Stimulated activated naive CD4-positive, alpha-beta T cell (primary cell): ENCODE results near the gene EFNB1.

ENCODE experiments used
- DNase-seq, 6 experiments: peaks; one replicate each; lab custom pipeline; 2025; lab: John Stamatoyannopoulos, UW

The EFNB1 gene

GRCh38 chrX:68889249-68889648 lies 60.4 kb downstream of the EFNB1 start:
- no peak for DNase-seq
